ENCODE results near the gene CEP70.

DNA sequence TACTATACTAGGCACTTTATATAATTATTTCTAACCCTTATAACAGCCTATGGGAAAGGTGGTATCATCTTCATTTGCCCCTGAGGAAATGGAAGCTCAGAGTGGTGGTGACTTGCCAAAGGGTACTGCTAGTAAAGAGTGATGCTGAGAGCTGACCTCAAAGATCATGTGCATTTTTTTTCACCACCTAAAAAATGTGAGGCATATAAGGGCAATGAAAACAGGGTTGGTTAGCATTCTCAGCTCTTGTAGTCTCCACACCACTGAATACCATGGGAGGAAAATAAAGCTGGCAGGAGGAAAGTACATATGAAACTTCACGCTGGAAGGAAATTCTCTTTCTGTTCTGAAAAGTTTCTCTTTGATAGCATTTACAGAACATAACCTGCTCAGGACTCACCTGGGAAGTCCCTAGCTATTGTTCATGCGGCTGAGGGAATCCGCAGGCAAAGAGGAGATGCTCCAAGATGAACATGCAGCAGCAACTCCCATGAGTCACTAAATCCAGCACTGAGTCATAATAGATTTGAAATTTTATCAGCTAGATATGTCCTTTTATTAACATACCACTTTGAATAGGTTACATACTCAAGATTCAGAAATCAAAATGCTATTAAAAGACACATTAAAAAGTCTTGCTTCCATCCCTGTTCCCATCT lies 31.8 kb upstream of the CEP70 start:
- TF ChIP-seq, protein P1, sequence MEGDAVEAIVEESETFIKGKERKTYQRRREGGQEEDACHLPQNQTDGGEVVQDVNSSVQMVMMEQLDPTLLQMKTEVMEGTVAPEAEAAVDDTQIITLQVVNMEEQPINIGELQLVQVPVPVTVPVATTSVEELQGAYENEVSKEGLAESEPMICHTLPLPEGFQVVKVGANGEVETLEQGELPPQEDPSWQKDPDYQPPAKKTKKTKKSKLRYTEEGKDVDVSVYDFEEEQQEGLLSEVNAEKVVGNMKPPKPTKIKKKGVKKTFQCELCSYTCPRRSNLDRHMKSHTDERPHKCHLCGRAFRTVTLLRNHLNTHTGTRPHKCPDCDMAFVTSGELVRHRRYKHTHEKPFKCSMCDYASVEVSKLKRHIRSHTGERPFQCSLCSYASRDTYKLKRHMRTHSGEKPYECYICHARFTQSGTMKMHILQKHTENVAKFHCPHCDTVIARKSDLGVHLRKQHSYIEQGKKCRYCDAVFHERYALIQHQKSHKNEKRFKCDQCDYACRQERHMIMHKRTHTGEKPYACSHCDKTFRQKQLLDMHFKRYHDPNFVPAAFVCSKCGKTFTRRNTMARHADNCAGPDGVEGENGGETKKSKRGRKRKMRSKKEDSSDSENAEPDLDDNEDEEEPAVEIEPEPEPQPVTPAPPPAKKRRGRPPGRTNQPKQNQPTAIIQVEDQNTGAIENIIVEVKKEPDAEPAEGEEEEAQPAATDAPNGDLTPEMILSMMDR (IDR thresholded peaks at IDR 0.05): no peak
- TF ChIP-seq POLR2A (IDR thresholded peaks at IDR 0.05): no peak

Data from thyroid gland (tissue), 4 donors.